MM.1S (cell line): ENCODE results near the gene MBD5.

Source experiments
- DNase-seq: peaks from one replicate; pipeline ENCODE4 v3.0.0-alpha.2; 2015
- H2AFZ ChIP-seq: fragments of 300-600 bp; sonication (generic); 2 replicates; pipeline ENCODE4 v1.6.0; 2016; ENCODE audit warnings: antibody characterized with exemption, low read length
- H3F3A ChIP-seq: fragments of 300-600 bp; sonication (generic); 2 replicates; pipeline ENCODE4 v1.6.1; 2016; ENCODE audit warnings: mild to moderate bottlenecking, antibody characterized with exemption, low read length, moderate library complexity, mixed read lengths; ENCODE audit not compliant: insufficient read depth
- H3K27ac ChIP-seq: fragments of 300-600 bp; sonication (generic); 2 replicates; pipeline ENCODE4 v1.5.1; 2016; ENCODE audit warnings: mild to moderate bottlenecking, low read length
- H3K27me3 ChIP-seq: fragments of 300-600 bp; sonication (generic); replicated peaks from 2 replicates; pipeline ENCODE4 v1.6.0; 2016; ENCODE audit warnings: low read length; ENCODE audit not compliant: insufficient read depth
- H3K36me3 ChIP-seq: fragments of 300-600 bp; sonication (generic); replicated peaks from 2 replicates; pipeline ENCODE4 v1.6.1; 2016; ENCODE audit warnings: mild to moderate bottlenecking, low read length, mixed read lengths; ENCODE audit not compliant: insufficient read depth
- H3K4me1 ChIP-seq: fragments of 300-600 bp; sonication (generic); 2 replicates; pipeline ENCODE4 v1.6.1; 2016; ENCODE audit warnings: low read length, mixed read lengths
- H3K4me2 ChIP-seq: fragments of 300-600 bp; sonication (generic); 2 replicates; pipeline ENCODE4 v1.6.0; 2016; ENCODE audit warnings: low read depth, low read length
- H3K4me3 ChIP-seq: fragments of 300-600 bp; sonication (generic); 2 replicates; pipeline ENCODE4 v1.5.1; 2016; ENCODE audit warnings: low read length, mixed read lengths
- H3K79me2 ChIP-seq: fragments of 300-600 bp; sonication (generic); 2 replicates; pipeline ENCODE4 v1.6.1; 2016; ENCODE audit warnings: mixed run types, low read length, mixed read lengths
- H3K9ac ChIP-seq: fragments of 300-600 bp; sonication (generic); 2 replicates; pipeline ENCODE4 v1.6.1; 2016; ENCODE audit warnings: low read length, mixed read lengths
- H3K9me2 ChIP-seq: fragments of 300-600 bp; sonication (generic); replicated peaks from 2 replicates; pipeline ENCODE4 v1.6.1; 2016; ENCODE audit warnings: mild to moderate bottlenecking, low read length, mixed read lengths; ENCODE audit not compliant: insufficient read depth
- H3K9me3 ChIP-seq: fragments of 300-600 bp; sonication (generic); replicated peaks from 2 replicates; pipeline ENCODE4 v1.6.1; 2016; ENCODE audit warnings: mild to moderate bottlenecking, low read length, mixed read lengths; ENCODE audit not compliant: insufficient read depth
- H4K20me1 ChIP-seq: fragments of 300-600 bp; sonication (generic); 2 replicates; pipeline ENCODE4 v1.6.1; 2016; ENCODE audit warnings: mild to moderate bottlenecking, low read length, moderate library complexity, mixed read lengths; ENCODE audit not compliant: insufficient read depth
- CTCF ChIP-seq: fragments of 300-600 bp; sonication (generic); IDR thresholded peaks from 2 replicates; pipeline ENCODE4 v1.5.1; 2016; ENCODE audit warnings: antibody characterized with exemption, low read length, mixed read lengths
- EZH2 ChIP-seq: fragments of 300-600 bp; sonication (generic); optimal IDR thresholded peaks from 2 replicates; pipeline ENCODE3; 2017; ENCODE audit warnings: low read depth, mild to moderate bottlenecking, antibody characterized with exemption, low read length, mixed read lengths
- EZH2phosphoT487 ChIP-seq: fragments of 300-600 bp; sonication (generic); IDR thresholded peaks from 2 replicates; pipeline ENCODE4 v1.6.1; 2018; ENCODE audit warnings: antibody characterized with exemption, low read length

Gene MBD5

DNA sequence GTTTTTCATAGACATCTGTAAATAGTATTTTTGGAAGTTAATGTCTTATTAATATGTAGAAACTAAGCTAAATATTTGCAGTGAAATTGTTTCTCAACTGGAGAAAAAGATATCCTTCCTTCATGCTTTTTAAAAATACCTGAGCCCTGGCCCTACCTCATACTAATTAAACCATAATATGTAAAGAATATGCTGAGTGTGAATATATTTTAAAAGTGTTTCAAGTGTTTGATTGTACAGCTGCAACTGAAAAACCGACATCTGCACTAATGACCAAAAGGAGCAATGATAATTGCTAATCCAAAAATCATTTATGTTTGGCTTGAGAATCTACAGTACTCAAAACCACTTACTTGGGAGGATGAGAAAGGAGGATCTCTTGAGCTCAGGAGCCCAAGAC lies 156.7 kb downstream of the MBD5 start:
- H3K27me3 ChIP-seq, result no peaks in the 10 kb centered on the region
- DNase-seq, result no peak
- H3K9me2 ChIP-seq, result no peaks in the 10 kb centered on the region
- no peaks in the 10 kb centered on the region for H4K20me1 ChIP-seq
- H3K4me2 ChIP-seq, result no peak overlapping the region
- no peak overlapping the region for H3K27ac ChIP-seq
- no peaks in the 10 kb centered on the region for H3K9me3 ChIP-seq
- H3K79me2 ChIP-seq, result no peaks in the 10 kb centered on the region
- H3K4me1 ChIP-seq, result no peaks in the 10 kb centered on the region
- H3K4me3 ChIP-seq, result no peak overlapping the region
- H3K9ac ChIP-seq, result no peak overlapping the region
- no peaks in the 10 kb centered on the region for H3K36me3 ChIP-seq
- no peak for TF ChIP-seq EZH2phosphoT487
- TF ChIP-seq CTCF, result no peak
- no peak for TF ChIP-seq EZH2
- no peaks in the 10 kb centered on the region for H3F3A ChIP-seq
- H2AFZ ChIP-seq, result no peak overlapping the region

DNA sequence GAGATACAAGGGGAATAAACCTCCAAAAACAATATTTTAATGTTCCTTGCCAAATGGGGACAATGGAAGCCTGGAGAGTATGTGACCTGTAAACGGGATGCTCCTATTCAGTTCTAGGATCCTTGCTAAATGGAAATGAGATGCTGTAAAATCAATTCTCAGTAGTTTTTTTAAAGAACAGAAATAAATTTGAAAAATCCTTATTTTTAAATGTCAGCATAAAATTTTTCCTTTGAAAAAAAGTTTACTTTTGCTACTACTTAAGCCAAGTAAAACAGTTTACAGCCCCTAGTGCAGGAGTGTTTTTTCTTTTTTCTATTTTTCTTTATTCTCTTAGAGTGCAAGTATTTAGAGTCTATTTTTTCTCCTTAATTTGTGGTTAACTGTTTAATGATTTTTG lies 158.8 kb downstream of the MBD5 start:
- DNase-seq, result no peak
- Histone ChIP-seq H4K20me1 (no peaks in the 10 kb centered on the region), H3K36me3 (no peaks in the 10 kb centered on the region), H3K4me1 (no peaks in the 10 kb centered on the region), H3K27me3 (no peaks in the 10 kb centered on the region), H3K4me2 (no peak overlapping the region), H3F3A (no peaks in the 10 kb centered on the region), H3K9me3 (no peaks in the 10 kb centered on the region), H3K4me3 (no peak overlapping the region), H2AFZ (no peak overlapping the region), H3K79me2 (no peaks in the 10 kb centered on the region), H3K9me2 (no peaks in the 10 kb centered on the region), H3K27ac (no peak overlapping the region), H3K9ac (no peak overlapping the region)
- TF ChIP-seq CTCF, result no peak
- TF ChIP-seq EZH2phosphoT487, result no peak
- TF ChIP-seq EZH2, result no peak

DNA sequence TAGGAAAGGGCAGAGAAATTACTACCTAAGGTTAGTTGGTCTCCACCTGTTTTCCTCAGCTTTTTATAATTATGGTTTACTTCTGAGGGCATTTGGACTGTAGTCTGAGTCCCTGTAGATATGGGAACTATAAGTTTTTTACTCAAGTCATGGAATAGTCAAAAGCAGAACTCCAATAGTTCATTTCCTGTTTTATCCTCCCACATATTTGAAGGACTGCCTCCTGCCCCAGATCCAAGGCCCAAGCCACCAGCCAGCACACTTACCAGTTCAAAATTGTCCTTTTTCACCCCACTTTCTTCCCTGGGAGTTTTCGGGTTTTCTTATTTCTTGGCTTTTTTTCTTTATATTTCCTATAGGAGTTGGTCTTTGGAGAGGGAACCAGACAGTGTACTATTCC lies 164.1 kb downstream of the MBD5 start:
- H3K27ac ChIP-seq, result no peak overlapping the region
- H3K9me2 ChIP-seq, result no peaks in the 10 kb centered on the region
- H3K4me2 ChIP-seq, result no peak overlapping the region
- H3K4me3 ChIP-seq, result no peak overlapping the region
- H3K27me3 ChIP-seq, result no peaks in the 10 kb centered on the region
- H3K36me3 ChIP-seq, result no peaks in the 10 kb centered on the region; the same call in 1 of the 2 replicates
- TF ChIP-seq EZH2phosphoT487, result no peak
- H3K79me2 ChIP-seq, result no peaks in the 10 kb centered on the region
- no peaks in the 10 kb centered on the region for H4K20me1 ChIP-seq
- no peaks in the 10 kb centered on the region for H3F3A ChIP-seq
- no peaks in the 10 kb centered on the region for H3K9me3 ChIP-seq
- DNase-seq, result no peak
- no peak overlapping the region for H2AFZ ChIP-seq
- no peaks in the 10 kb centered on the region for H3K4me1 ChIP-seq
- no peak overlapping the region for H3K9ac ChIP-seq

- H3F3A ChIP-seq, result no peaks in the 10 kb centered on the region
- H3K4me2 ChIP-seq, result no peak overlapping the region
- no peaks in the 10 kb centered on the region for H3K79me2 ChIP-seq
- no peaks in the 10 kb centered on the region for H3K27me3 ChIP-seq
- no peaks in the 10 kb centered on the region for H3K9me2 ChIP-seq
- H2AFZ ChIP-seq, result no peak overlapping the region
- H4K20me1 ChIP-seq, result no peaks in the 10 kb centered on the region
- no peaks in the 10 kb centered on the region for H3K36me3 ChIP-seq
- H3K9ac ChIP-seq, result no peak overlapping the region
- no peak overlapping the region for H3K4me3 ChIP-seq
- no peaks in the 10 kb centered on the region for H3K9me3 ChIP-seq
- H3K4me1 ChIP-seq, result no peaks in the 10 kb centered on the region
- H3K27ac ChIP-seq, result no peak overlapping the region
- TF ChIP-seq EZH2 (no peak), CTCF (no peak), EZH2phosphoT487 (no peak)
- no peak for DNase-seq
Observed at GRCh38 chr2:148194882-148195281, 174.0 kb downstream of the MBD5 start.
